Stimulated activated CD4-positive, alpha-beta T cell treated with anti-CD3 and anti-CD28 coated beads, Interleukin-4, amount 100 ng/mL, for 48 hours (primary cell): ENCODE results near the gene PSMA1.

ENCODE experiments used
- DNase-seq, 2 donors: peaks; one replicate each; pipeline ENCODE4 v3.0.0-alpha.2; 2020; ENCODE audit warnings: low read depth in 2 of 2

Gene PSMA1

DNA sequence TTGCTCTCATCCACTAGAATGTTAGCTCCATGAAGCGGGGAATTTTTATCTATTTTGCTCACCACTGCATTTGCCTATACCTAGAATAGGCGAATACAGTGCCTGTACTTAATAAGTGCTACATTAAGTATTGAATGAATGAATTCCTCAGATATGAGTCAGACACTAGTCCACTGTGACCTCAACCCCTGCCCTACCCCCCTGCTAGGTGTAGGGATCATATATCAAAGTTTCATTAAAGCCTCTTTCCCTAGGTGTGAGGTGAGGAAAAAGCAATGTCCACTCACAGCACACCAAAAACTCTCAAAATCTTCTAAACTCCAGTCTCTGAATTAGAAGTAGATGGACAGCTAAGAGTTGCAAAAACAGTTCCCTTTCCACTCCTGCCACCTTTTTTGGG lies 9.8 kb upstream of the PSMA1 start:
- DNase-seq: no peak

DNA sequence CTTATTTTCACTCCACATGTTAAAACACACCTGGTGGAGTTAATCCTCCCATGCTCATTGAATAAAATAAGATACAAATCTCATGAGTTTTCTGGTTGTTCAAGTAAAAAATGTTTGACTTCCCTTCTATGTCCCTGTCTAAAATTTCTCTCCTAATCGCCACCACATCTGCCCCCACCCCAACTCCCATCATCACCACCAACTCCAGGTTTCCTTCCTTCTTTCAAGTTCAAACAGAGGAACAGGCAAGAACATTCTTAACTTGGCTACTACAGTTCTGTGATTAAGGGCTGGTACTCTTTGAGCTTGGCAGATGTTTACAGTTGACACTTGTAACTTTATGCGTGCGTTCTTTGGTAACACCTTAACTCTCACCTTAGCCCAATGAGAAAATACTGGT lies 9.1 kb upstream of the PSMA1 start:
- DNase-seq: no peak

DNA sequence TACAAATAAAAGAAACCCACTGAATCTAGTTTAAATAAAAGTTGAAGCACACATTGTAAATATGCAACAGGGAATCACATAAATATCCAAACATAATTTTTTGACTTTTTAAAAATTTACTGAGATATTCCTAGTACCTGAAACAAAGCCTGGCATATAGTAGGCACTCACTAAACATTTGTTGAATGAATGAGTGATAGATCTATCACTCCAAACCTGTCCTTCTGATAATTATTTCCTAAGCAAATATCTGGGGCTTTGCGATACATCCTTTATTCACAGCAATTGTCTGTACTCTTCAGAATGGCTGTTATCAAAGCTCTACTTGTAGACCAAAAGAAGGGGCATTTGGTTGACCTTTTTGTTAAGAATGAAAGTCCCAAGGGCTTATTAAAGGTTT lies 2.6 kb upstream of the PSMA1 start:
- no peak for DNase-seq

DNA sequence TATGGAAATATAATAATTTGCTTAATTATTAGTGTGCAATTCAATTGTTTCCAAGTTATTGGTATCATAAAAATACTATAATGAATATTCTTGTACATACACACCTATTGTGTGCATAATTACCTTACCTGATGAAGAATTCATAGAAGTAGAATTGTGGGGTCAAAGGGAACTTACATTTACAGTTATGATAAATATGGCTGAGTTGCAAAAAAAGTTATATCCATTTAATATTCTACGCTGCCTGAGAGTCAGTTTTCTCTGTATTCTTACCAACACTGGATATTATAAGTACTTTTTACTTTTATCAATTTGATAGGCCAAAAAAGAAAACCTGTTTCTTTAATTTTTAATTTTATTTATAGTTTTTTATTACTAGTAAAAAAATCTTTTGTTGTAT lies 2.1 kb upstream of the PSMA1 start:
- no peak for DNase-seq

DNA sequence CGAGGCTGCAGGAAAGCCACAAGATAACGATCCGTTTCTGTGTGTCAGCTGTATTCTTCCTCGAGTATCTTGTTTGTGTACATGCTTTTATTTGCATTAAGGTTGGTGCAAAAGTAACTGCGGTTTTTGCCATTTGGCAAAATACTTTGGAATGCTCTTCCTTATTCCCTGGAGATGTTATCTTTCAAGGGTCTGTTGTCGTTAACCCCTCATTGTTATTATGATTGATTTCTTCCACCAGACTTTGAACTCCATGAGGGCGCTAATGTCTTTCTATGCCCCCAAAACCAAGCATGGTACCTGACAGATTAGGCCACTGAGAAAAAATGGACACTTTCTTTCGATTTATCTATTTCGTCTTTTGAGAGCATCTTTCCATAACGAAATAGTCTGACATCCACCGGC lies 563 bp upstream of the PSMA1 start:
- no peak for DNase-seq

DNA sequence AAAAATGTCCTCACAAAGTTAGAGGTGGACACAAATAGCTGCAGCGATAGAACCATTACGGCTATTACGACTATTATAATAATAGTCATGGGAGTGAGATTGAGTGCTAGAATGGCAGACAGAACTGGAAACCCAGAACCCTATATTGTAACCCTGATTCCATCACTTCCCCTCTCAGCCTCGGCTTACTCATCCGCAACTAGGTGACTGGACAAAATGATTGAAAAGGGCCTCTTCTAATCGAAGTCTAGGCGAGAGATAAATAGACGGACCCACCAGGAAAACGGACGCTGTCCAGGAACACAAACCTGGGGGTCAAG lies 629 bp downstream of the PSMA1 start:
- DNase-seq: no peak

DNA sequence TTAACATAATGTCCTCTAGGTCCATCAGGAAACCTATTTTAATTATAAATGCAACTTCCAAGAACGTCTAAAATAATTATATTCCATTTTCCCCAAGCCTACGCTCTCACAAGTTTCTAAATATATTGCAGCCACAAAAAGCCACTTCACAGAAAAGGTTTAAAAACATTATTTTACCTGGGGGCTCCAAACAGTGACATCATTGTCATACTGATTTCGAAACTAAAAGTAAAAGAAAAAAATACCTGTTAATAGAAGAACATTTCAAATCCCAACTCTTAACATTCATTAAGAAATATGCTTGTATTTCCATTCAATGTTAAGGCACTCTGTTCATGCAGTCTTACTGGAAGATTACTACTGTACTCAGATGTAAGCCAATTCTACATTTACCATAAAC lies 1.4 kb downstream of the PSMA1 start:
- DNase-seq: no peak

DNA sequence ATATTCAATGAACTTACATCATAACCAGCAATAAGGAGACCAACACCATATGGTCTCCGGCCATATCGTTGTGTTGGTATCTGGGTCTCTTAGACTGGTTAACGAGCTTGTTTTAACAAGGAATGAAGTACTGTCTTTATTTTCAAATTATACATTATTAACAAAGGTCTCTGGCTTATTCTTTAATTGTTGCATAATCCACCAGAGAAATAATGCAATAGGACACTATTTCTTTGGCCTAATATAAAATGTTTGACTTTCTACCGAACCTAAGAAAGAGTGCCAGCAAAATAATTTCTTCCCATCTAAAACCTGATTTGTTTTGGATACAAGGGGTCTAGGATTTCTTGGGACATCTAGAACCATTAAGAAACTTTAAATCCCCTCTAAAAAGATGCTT lies 6.4 kb downstream of the PSMA1 start:
- DNase-seq: no peak

DNA sequence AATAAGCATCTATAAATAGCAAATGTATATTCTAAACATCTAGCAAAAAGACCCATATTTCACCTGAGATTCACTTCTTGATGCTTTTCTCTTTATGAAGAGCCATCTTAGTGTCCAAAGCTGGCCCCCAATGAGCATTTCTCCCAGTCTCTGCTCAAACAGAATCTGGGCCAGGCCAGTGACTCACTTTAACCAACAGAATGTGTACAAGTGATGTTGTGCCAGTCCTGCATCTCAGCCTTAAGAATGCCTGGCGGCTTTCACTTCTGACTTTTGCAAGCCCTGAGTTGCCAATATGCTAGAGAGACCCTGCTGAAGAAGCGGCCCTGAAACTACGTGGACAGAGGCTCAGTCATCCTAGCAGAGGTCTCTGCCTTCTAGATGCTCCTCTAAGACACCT lies 13.7 kb downstream of the PSMA1 start:
- DNase-seq: no peak

DNA sequence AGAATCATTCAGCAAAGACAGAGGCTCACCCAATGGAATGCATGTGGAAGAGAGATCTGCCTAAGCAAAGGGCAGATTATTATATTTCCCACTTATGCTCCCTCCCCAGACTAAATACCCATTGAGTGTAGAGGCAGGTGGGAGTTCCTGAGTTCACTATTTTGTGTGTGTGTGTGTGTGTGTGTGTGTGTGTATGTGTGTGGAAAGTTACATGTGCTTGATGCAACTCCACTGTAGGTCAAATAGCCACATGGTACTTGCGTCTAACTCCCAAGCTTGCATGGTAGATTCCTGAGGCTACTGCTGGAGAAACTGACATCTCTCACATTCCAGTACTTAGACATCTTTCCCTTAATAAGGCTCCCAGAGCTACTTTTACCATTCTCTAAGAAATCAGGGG lies 17.2 kb downstream of the PSMA1 start:
- no peak for DNase-seq

DNA sequence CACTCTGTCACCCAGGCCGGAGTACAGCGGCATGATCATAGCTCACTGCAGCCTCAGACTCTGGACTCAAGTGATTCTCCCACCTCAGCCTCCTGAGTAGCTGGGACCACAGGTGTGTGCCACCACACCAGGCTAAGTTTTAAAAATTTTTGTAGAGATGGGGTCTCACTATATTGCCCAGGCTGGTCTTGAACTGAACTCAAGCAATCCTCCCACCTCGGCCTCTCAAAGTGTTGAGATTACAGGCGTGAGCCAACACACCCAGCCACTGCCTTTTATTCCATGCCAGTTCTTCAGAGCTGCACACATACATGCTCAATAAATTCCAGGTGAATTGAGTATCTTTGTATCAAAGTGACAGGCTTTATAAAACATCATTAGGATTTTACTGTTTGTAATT lies 18.1 kb downstream of the PSMA1 start:
- no peak for DNase-seq

DNA sequence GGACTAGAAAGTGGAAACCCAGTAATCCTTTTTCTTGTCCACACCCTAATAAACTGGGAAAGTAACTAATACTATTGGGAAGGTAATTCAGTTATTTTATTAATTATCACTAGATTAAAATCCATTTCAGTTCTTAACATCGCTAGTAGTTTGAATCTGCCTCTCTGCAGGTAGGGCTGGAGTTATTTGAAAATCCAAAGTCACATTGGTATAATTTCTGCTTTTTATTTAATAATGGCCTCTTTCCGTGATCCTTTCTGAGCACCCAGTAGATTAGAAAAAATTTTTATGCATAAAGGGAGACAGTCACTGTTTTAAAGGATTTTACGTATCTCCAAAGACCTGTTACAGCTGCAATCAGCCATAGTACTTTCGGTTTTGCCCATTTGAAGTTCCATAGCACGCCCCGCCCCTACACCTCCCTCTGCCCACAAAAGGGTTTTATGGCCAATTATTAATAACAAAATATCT lies 20.0 kb downstream of the PSMA1 start:
- peak; percentile 10 to 17 for DNase-seq

DNA sequence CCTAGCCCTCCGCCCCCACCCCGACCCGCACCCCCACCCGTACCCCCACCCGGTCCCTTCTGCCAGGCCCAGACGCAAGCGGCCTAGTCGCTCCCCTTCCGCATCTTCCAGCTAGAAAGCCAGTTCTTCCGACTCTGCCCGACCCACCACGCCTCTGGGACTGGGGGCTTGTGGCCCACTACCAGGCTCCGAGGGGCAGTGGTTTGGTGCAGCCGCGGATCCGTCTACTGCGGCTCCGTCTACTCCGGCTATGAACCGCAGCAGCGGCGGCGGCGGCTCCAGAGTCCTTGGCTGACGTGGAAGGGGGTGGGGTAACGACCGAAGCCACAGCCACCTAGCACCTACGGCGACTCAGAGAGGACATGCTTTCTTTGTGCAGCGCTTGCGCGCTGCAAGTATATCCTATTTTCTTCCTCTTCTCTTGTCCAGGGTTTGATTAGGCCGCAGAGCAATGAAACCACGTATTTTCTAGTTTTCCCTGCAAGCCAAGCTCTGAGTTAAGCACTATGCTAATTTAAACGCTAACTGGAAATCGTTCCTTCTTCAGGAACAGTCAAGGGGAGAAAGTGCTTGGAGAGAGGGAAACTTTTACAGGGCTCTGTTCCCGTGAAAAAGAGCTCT lies 20.5 kb downstream of the PSMA1 start, which contains the start of gene COPB1:
TSS of gene COPB1 (minus strand) at position 252 of the 621 bp plus-strand sequence. CDS start 883 bp downstream, outside the sequence.
- DNase-seq: peak; percentile 89 to 90

DNA sequence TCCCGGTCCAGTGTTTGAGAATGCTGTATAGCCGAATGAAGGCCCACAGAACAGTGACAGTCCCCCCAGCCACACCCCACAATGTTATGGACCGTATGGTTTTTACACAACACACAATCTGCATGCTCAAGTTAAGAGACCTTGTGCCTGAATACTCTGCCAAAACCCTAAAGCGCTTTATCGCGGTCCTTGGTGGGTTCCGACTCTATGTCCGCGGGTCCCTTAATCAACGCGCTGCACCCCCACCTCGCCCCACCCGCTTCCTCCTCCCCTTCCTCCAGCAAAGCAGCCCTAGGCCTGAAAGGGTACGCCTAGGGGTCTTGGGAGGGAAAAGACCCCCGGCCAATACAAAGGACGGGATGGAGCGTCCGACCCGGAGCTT lies 21.0 kb downstream of the PSMA1 start:
- peak; percentile 16 to 23 for DNase-seq

DNA sequence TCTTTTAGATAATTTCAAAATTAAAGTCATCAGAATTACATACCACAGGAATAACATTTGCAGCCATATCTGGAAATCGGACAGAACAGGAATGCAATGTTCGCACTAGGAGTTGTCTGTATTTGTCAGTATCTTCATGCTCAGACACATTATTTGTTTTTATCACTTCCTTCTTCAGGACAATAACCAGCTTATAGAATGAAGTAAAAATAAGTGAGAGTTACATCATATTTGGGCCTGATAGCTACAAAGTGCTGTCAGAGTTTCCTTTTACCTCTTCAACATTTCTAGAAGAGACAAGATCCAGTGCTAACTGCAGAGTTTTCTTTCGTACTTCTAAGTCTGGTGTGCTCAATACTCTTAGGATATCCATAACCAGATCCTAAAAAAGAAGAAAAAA lies 39.5 kb downstream of the PSMA1 start:
- no peak for DNase-seq

DNA sequence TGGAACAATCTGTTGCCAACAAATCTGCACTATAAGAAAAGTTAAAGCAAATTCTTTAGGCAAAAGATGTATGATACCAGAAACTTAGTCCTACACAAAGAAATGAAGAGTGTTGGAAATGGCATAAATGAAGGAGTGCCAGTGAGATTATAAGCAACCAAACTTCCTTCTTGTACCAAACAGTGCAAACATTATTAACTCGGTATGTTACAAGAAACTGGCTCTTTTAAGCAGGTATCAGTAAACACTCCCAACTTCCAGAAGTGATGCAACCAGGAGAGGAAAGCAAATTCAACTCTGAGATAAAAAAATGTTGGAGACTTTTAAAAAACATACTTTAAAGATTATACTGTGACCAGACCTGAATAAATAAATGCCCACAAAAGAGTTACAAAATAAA lies 49.1 kb downstream of the PSMA1 start:
- no peak for DNase-seq

DNA sequence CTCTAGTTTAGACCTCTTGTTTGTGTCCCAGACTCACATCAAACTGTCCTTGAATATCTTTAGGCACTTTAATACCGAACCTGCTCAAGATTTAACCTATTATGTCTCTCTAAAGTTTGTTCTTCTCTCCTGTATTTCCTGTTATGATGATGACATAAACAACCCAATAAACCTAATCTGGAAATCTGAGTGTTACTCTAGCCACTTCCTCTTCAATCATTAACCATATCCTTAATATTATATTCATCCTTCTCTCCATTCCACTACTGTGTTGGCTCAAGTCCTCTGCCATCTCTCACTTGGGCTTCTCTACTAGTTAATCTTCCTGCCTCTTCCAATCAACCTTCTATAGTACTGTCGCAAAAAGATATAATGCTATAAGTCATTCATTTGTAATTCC lies 56.6 kb downstream of the PSMA1 start:
- DNase-seq: no peak

DNA sequence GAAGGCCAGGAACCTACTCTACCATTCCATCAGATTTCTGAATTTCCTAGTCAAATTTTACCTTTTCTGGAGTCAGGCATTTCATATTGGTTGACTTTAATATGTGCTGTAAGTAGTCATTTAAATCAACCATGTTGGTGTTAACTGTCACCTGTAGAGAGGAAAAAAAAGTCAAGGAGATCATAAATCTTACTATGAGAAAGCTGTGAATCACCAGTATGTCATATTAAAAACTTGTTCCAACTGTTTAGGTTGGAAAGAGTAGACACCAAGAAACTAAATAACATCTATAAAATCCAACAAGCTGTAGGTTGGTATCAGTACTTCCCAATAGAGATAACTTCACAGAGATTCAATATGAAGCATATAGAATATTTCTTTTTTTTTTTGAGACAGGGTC lies 60.0 kb downstream of the PSMA1 start:
- no peak for DNase-seq

DNA sequence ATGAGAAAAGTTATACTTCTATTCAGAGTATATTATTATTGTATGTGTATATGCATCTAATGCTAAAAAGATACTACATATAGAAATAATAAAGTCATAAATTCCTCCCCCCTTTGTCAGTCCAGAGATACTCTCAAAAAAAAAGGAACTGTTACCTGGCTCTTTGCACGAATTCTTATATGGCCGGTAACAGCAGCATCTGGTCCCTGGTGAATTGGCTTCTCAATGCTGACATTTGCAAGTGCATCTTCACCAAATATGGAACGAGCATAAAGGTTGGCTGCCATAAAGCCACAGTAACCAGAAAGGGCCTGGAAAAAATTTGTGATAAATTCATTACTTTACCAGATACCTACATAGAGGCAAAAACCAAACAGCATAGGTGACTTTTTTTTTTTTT lies 61.8 kb downstream of the PSMA1 start:
- no peak for DNase-seq

DNA sequence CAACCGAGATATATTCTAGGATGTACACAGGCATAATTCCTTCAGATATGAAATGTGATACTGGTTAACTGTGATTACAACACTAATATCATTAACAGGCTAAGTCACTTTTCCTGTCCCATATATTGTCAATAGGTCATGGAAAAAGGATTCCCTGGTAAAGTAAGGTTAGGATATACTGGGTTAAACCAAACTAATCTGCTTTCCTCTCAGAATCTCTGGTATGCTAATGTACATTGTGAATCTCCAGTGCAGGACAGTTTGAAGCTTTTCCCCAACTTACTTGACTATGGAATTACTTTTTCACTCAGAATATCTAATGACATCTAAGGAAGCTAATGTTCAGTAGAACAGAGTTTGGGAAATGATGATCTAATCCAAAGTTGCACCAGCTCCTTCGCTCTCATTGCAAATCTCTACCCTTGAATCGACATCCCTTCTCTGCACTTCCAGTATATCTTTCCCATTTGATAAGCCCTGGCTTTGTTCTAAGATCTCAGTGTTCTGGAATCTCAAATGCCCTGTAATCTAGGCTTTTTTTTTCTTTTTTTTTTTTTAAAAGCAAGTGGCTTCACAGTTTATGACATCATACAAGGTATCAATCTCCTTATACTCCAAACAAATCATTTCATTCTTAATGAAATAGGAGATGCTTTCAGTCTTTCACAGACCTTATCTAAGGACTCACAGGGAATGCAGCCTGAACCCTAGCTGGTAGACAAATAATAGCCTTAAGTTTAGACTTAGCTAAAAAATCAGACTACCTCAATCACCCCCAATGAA lies 64.3 kb downstream of the PSMA1 start:
- no peak for DNase-seq
